GM18909 (cell line): Measurements from ENCODE around the gene PFN3.

Experiments
- ATAC-seq: cut with Tn5 transposase; IDR thresholded peaks from one replicate; pipeline ENCODE4 v1.9.1; 2021; ENCODE audit warnings: mild to moderate bottlenecking; ENCODE audit not compliant: unreplicated experiment, poor library complexity

Gene PFN3

DNA sequence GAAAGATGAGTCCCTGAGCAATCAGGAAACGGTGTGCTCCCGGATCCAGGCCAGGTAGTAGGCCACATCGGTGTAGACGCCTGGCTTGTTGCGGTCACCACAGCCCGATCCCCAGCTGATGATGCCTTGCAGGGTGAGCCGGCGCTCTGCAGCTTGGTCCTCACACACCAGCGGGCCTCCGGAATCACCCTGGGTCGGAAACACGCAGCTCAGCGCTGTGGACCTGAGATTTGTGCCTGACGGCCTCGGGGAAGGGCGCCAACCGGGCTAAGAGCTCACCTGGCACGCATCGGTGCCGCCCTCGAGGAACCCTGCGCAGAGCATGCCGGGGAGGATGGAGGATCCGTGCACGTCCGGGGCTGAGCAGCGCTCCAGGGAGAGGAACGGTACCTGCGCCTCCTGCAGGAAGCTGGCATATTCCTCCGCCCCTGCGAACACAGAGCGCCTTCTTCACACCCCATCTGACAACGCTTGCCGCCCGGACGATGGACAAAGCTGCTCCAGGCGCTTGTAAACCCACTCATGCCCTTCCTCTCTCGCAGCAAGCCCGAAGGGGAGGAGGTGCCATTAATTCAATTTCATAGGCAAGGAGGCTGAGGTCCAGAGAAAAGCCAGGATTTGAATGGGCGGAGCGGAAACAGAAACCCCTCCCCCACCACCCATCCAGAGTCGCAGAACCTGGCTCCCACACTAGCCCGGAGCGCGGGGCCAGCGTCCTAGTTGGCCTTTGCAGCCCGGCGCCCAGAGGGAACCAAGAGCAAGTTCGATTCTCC is 2.0 kb upstream of the PFN3 start:
- ATAC-seq: no peak

DNA sequence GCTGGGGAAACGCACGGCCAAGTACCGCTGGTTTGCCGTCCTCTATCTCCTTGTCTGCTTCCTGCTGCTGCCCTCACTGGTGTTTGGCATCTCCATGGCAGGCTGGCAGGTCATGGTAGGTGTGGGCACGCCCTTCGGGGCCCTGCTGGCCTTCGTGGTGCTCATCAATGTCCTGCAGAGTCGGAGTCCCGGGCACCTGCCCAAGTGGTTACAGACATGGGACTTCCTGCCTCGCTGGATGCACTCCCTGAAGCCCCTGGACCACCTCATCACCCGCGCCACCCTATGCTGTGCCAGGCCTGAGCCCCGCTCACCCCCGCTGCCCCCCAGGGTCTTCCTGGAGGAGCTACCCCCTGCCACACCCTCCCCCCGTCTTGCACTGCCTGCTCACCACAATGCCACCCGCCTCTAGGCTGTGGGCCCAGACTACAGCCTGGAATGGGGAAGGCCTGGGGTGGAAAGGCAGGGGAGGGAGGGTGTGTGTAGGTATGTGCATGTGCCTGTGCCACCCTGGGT is 2.5 kb downstream of the PFN3 start:
- no peak for ATAC-seq

DNA sequence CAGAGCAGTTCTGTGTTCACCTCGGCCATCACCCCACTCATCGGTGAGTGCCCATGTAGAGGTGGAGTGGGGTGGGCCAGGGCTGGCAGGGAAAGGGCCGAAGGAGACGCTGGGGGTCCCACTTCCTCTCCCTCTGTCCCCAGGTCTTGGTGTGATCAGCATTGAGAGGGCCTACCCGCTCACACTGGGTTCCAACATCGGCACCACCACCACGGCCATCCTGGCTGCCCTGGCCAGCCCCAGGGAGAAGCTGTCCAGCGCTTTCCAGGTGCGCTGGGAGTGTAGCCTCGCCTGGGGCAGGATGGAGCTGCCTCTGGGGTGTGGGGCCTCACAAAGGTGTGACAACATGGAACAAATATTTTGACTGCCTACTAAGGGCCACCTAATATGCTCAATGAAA is 3.7 kb downstream of the PFN3 start:
- no peak for ATAC-seq

DNA sequence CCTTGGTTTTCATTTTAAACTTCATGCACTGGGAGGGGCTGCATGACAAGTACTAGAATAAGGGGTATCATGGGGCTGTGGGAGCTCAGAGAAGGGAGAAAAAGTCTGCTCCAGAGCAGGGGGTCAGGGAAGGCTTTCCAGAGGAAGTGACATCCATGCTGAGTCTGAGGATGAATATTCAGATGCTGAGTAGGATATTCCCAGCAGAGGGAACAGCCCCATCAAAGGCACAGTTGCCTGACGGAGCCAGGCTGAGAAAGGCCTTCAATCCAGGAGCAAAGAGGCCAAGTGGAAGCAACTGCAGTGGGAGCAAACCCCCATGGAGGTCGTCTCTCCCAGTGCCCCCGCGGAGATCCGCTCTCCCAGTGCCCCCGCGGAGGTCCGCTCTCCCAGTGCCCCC is 4.4 kb downstream of the PFN3 start:
- ATAC-seq: no peak

DNA sequence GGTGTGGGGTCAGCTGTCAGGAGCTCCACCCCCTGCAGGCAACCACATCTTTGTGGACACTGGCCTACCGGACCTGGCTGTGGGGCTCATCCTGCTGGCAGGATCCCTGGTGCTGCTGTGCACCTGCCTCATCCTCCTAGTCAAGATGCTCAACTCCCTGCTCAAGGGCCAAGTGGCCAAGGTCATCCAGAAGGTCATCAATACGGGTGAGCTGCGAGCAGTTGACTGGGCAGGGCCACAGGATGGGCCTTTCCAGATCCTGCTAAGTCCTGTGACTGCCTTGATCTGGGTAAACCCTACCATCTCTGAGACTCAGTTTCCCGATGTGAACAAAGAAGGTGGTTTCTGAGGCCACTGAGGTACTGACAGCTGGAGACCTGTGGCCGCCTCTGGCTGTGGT is 6.5 kb downstream of the PFN3 start:
- ATAC-seq: no peak

DNA sequence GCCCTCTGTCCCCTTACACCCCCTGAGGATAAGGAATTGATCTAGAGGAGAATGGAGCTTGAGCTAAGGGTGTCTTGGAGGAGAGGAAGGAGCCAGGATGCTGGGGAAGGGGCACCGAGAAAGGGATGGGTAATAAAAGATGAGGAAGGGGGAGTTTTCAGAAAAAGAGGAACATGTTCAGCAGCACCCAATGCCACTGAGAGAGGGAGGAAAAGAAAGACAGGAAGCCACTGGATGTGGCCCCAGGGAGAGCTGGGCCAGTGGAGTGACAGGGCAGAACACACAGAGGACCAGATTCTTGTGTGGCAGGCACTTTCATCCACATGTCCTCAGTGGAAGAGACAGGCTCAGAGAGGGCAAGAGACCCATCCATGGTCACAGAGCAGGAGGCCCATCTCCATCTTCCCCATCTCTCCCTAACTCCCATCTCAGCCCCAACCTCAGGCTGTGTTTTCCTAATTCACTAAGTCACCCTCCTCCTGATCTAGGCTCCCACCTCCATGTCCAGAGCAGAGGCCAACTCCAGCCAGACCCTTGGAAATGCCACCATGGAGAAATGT is 7.2 kb downstream of the PFN3 start:
- no peak for ATAC-seq

DNA sequence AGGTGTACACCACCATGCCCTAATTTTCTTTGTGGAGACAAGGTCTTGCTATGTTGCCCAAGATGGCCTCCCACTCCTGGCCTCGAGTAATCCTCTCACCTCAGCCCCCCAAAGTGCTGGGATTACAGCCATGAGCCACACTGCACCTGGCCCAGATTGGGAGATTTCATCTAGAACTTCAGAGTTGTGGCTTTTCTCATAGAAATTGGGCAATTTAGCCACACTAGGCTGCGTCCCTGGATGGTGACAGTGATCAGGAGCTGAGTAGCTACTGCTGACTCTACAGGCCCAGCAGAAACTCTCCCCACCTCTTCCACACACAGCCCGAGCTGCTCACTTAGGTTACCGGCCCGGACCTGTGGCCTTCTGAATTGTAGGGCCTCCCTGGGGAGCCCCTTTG is 7.7 kb downstream of the PFN3 start:
- ATAC-seq: no peak

DNA sequence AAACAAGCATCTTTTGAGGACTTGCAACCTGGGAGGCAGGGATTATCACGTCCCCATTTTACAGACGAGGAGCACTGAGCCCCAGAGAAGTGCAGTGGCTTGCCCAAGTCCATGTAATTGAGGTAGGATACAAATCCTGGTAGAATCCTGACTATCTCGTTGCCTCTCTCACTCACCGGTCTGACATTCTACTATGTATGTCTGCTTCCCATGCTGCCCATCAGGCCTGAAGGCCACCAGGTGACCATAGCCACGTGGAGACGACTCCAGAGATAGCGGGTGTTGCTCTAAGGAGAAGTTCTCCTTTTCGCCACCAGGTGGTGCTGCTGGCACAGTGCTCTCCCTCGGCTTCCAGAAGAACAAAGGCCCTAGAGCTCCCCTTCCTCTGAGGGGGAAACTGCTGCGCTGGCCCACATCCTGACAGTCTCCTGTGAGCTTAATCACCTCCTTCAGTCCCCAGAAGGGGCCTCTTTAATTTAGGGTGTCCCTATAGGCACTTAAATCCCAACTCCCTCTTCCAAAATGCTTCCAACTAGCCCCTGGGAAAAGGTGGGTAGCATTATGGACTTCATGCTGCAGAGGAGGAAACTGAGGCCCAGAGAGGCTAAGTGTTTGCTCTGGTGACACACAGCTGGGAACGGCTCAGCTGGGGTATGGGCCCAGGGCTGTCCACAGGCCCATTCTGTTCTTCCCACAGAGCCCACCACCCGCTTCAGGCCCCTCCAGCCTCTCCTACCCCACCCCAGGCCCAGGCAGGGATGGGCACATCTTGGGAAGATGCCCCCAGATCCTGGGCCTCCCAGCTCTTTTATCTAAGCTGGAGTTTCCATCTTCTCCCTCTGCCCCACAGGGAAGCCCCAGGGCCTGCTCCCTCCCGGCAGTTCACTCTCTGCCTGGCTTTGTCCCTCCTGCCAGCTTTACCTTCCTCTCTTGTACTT is 9.8 kb downstream of the PFN3 start:
- ATAC-seq: peak; percentile 66

DNA sequence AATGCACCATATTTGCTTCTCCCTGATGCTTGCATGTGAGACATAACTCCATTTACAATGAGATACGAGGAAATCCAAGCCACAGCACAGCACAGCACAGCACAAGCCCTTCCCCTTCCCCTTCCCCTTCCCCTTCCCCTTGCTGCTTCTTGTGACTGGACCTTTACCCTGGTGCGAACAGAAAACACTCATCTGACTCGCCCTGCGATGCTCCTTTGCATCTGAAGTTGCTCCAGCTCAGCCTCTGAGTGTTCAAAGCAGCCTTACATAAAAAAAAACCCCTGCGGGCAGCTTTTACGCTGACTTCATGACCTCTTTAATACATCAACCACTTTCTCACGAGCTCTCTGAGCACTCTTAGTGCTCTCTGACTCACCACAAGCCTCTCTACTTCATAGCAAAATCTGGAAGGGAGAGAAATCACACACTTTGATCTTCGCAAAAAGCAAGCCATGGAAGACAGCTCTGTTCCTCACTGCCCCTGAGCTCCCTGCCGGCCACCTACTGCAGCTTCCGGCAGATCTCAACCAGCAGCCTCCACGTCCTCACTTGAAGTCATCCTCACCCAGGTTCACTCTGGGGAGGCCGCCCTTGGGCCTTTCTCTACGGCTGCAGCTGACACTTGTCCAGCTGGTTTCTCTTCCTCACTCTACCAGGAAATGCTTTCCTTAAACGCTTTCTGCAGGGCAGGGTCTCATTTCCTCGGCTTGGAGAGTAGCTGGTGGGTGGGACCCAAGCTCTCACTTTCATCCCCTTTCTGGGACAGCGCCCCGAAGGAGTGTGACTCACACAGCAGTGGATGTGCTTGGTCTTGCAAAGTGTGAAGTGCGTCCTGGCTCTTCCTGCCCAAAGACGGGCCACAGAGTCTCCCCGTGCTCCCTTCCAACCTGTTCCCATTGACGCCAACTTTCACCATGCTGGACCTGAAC is 11.0 kb downstream of the PFN3 start:
- no peak for ATAC-seq

DNA sequence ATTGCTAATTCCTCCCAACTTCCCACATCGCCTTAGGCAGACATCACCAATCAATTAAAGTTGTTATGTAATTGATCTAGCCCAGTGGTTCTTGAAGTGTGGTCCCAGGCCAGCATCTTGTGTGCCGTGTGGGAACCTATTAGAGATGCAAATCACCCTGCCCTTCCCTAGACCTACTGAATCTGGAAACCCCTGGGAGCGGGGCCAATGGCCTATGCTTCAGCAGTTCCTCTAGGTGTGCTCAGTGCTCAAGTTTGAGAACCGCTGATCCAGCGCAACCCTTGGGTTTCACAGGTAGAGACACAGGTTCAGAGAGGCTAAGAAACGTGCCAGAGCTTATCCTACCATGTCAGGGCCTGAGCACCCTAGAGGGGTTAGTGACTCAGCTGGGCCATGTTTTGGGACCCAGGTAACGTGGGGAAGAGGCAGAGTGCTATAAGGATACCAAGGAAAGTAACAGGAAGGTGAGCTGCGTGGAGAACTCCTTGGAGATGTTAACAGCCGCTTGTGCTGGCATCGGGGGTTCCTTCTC is 11.9 kb downstream of the PFN3 start:
- ATAC-seq: no peak

DNA sequence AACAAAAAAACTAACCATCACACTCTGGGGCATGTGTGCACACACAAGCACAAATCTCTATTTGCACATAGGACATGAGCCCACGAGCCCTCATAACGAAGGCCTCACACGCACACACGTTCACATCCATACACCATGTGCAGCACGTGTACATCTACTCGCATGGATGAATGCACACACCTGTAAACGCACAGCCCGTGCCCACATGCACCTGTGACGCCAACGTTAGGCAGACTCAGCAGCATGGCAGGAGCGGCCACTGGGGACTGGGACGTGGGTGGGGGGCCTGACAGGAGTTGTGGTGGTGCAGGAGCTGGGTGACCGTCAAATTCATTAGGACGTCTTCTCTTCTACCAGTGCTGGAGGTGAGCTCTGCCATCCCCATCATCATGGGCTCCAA is 13.1 kb downstream of the PFN3 start:
- no peak for ATAC-seq

DNA sequence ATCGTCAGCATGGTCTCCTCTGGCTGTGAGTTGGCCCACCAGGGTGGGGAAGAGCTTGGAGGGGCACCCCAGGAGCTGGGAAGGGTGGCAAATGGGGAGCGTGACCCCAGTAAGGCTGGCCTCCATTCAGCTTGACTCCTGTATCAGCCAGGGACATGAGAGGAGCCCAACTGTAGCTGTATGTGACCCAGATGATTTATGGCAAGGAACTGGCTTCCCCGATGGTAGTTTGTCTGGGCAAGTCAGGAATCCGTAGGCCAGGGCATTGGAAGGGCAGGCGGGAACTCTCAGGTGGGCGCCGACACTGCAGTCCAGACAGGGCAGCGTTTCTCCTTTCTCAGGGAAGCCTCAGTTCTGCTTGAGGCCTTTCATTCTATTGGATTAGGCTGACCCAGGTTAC is 13.9 kb downstream of the PFN3 start:
- no peak for ATAC-seq

DNA sequence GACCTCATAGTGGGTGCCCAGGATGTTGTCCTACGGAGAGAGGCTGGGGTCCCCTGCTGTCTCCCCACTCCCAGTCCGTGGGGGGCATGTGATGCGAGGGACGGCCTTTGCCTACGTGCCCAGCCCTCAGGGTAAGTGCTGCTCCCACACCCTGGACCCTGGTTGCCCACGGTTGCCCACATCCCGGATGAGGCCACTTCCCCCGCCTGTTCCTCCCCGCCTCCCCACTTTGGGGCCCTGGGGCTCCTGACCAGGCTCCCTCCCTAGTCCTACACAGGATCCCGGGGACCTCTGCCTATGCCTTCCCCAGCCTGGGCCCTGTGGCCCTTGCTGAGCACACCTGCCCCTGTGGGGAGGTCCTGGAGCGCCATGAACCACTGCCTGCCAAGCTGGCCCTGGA is 14.7 kb downstream of the PFN3 start:
- ATAC-seq: no peak

DNA sequence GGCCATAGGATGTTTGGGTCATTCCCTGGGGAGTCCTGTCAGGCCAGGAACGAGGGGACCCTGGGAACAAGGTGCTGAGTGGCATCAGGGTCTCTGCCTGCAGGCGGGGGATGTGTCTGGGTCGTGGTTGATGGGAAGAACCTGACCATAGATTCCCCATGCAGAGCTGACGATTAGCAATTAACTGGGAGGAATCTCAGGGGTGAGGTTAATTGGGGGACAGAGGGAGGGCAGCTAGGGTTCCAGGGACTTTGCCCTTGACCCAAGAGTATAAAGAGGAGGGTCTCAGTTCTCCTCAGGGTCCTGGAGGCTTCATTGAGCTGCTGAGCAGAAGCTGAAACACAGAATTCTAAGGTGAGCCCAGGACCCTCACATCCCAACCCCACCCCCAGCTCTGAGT is 16.3 kb downstream of the PFN3 start, which contains the start of gene SLC34A1:
Gene SLC34A1, plus strand, starts transcription at position 301 of the 400 bp plus-strand sequence. CDS start 1,308 bp downstream, outside the sequence.
- no peak for ATAC-seq

DNA sequence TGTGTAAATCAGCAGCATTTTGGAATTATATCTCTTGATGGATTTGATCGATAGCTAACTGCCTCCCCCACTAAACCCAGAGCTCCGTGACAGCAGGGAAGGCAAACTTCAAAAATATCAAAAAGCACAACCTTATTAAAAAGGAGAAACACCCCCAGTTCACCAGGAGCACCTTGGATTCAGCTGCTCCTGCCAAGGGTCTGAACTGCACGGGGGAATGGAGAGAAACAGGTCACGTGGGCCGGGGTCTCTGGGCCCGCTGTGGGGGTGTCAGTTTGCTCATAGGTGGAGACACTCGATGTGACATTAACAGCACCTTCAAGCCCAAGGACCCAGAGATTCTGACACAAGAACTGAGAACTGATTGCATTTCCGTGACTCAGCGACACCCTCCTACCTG is 17.3 kb downstream of the PFN3 start:
- no peak for ATAC-seq

DNA sequence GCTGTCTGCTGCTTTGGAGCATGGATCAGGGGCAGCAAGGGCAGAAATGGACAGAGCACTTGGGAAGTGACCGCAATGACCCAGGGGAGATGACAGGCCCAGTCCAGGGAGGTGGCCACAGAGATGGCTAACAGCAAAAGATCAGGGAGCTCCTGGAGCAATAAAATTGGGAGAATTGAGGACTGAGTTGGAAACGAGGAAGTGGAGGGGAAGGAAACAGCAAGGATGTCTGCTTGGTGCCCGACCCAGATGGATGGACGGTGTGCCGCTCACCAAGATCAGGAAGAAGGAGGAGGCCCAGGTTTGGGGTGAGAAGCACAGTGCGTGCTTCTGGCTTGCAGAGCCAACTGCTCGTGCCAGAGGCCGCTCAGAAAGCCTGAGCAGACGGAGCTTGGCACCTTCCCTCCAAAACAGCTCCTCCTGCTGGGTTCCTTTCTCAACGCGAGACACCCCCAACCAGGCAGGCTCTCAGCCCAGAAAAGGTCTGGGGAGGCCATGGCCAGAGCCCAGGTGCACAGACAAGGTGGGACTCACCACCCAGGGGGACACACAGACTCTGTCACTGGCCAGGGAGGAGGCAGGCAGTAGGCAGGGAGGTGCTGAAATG is 17.9 kb downstream of the PFN3 start:
- ATAC-seq: no peak

DNA sequence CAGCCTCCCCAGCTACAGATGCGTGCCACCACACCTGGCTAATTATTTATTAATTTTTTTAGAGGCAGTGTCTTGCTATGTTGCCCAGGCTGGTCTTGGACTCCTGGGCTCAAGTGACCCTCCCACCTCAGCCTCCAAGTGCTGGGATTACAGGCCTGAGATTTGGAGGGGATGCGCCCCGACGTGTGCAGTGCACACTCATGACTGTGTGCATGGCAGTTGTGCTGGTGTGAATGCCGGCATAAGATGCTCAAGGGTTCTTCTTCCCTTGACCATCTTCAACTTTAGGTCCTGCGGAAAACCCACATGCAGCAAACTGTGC is 19.7 kb downstream of the PFN3 start:
- no peak for ATAC-seq

DNA sequence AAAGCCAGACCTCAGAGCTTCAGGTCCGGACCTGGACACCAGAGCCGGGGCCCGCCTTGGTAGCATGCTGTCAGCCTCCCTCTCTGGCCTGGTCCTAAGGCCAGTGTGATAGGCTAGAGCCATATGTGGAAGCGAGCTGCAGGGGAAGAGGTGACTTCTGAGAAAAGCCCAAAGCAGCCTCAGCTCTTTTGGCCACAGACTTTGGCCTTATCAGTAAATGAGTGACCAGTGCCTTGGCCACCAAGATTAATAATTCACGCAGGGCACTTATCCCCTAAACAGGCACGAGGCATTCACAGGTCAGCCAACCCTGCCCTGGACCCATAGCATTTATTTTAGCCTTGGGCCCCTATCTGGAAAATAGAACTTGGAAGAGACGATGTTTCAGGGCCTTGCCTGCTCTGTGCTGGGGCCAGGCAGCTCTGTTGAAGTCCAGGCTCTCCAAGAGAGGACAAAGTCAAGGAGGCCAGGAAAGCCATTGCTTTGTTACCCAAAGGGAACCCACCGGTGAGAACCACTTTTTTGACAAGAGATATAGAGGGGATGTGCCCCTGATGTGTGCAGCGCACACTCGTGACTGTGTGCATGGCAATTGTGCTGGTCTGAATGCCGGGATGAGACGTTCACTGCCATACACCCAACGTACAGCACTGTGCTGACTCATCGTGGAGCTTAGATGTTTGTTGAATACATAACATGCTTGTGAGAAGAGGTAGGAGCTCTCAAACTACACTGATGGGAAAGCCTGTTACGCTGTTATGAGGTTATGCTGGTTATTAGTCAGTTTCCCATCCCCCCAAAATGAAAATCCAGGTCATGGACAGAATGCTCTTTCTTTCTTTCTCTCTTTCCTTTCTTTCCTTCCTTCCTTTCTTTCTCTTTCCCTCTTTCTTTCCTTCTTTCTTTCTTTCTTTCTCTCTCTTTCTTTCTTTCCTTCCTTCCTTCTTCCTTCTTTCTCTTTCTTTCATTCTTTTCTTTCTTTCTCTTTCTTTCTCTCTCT is 21.3 kb downstream of the PFN3 start:
- peak; percentile 54 for ATAC-seq
